Endothelial cell of umbilical vein (primary cell): Measurements from ENCODE around the gene CCPG1. TPM values are rescaled to one million over a fixed set of nuclear protein-coding genes. Genes with fewer than 3 reads are reported as not detected.

Experiments used
- BruUV-seq: library from RNA; stranded (reverse); fragments of 400-500 nt; replicated peaks from 2 replicates; lab custom pipeline; 2021; lab: Mats Ljungman, UMichigan
- CTCF ChIA-PET: fragments of 300-600, 350-600 bp; sonication (Branson Sonifier 250); formaldehyde crosslinking; loops from one replicate; lab custom pipeline; 2021; ENCODE audit warnings: antibody characterized with exemption, inconsistent platforms; lab: Charles Lee
- POLR2A ChIA-PET: fragments of 300-600, 350-600 bp; sonication (Branson Sonifier 250); formaldehyde crosslinking; loops from one replicate; lab custom pipeline; 2021; ENCODE audit warnings: antibody characterized with exemption, inconsistent platforms; lab: Charles Lee
- DNase-seq: peaks from one replicate; pipeline ENCODE4 v3.0.0-alpha.2; 2011; ENCODE audit warnings: low read depth, low spot score
- FAIRE-seq: peaks from 2 replicates; lab custom pipeline; 2011; peaks lifted over from hg19 to GRCh38; lab: Jason Lieb, UNC
- H2AFZ ChIP-seq: 2 replicates; pipeline ENCODE4 v1.6.0; 2012; ENCODE audit warnings: low read depth, low read length, control low read depth, inconsistent platforms
- H3K27ac ChIP-seq: 2 replicates; pipeline ENCODE4 v1.5.1; 2011; ENCODE audit warnings: low read depth, mild to moderate bottlenecking, control low read depth, low read length, moderate library complexity; ENCODE audit not compliant: insufficient read depth
- H3K27me3 ChIP-seq, 2 experiments: 2 replicates each; pipeline versions ENCODE4 v1.6.0 to v1.6.1; 2011; ENCODE audit warnings: low read length in 2 of 2, mixed read lengths in 1 of 2; ENCODE audit not compliant: control insufficient read depth in 2 of 2, insufficient read depth in 2 of 2
- H3K36me3 ChIP-seq, 2 experiments: 2 replicates in 1 of 2; 3 replicates in 1 of 2; pipeline ENCODE4 v1.5.1; 2011; ENCODE audit warnings: low read length in 2 of 2, mild to moderate bottlenecking in 1 of 2, moderate library complexity in 1 of 2; ENCODE audit not compliant: control insufficient read depth in 2 of 2, insufficient read depth in 2 of 2; ENCODE audit errors: extremely low read depth in 1 of 2
- H3K4me1 ChIP-seq: 3 replicates; pipeline ENCODE4 v1.5.1; 2011; ENCODE audit warnings: mild to moderate bottlenecking, low read length; ENCODE audit not compliant: control insufficient read depth, insufficient read depth; ENCODE audit errors: extremely low read depth
- H3K4me2 ChIP-seq: 2 replicates; pipeline ENCODE4 v1.6.1; 2011; ENCODE audit warnings: low read length, control low read depth, mixed read lengths; ENCODE audit not compliant: insufficient read depth
- H3K4me3 ChIP-seq, 3 experiments: fragments of 200-600 bp in 1 of 3; sonication (generic), shearing (Covaris generic) in 1 of 3; replicated peaks in 1 of 3; 2 replicates each; pipeline ENCODE4 v1.5.1; 2011 to 2016; ENCODE audit warnings: control low read depth in 3 of 3, low read length in 3 of 3, mild to moderate bottlenecking in 2 of 3, inconsistent platforms in 1 of 3, low read depth in 1 of 3, moderate library complexity in 1 of 3; ENCODE audit not compliant: insufficient read depth in 1 of 3
- H3K79me2 ChIP-seq: 2 replicates; pipeline ENCODE4 v1.6.0; 2012; ENCODE audit warnings: low read length, inconsistent platforms; ENCODE audit not compliant: control insufficient read depth, insufficient read depth
- H3K9ac ChIP-seq: replicated peaks from 2 replicates; pipeline ENCODE3; 2011; ENCODE audit warnings: low read length, control low read depth; ENCODE audit not compliant: insufficient read depth; ENCODE audit errors: extremely low read depth
- H3K9me1 ChIP-seq: replicated peaks from 3 replicates; pipeline ENCODE4 v1.6.0; 2011; ENCODE audit warnings: mild to moderate bottlenecking, low read length; ENCODE audit not compliant: control insufficient read depth, insufficient read depth; ENCODE audit errors: extremely low read depth
- H3K9me3 ChIP-seq: replicated peaks from 2 replicates; pipeline ENCODE4 v1.5.1; 2012; ENCODE audit warnings: low read length, inconsistent platforms; ENCODE audit not compliant: control insufficient read depth, insufficient read depth
- H4K20me1 ChIP-seq: replicated peaks from 2 replicates; pipeline ENCODE3; 2011; ENCODE audit warnings: mild to moderate bottlenecking, low read length; ENCODE audit not compliant: control insufficient read depth, insufficient read depth; ENCODE audit errors: extremely low read depth
- EZH2 ChIP-seq: IDR thresholded peaks from 2 replicates; pipeline ENCODE4 v1.6.1; 2012; ENCODE audit warnings: borderline replicate concordance, low read depth, mild to moderate bottlenecking, moderate library complexity, low read length, inconsistent platforms; ENCODE audit not compliant: severe bottlenecking
- FOS ChIP-seq: IDR thresholded peaks from 2 replicates; pipeline ENCODE4 v1.6.1; 2011; ENCODE audit warnings: mild to moderate bottlenecking, low read length, moderate library complexity, borderline replicate concordance; ENCODE audit not compliant: insufficient read depth
- GATA2 ChIP-seq: IDR thresholded peaks from 2 replicates; pipeline ENCODE4 v1.7.0; 2011; ENCODE audit warnings: low read depth, mild to moderate bottlenecking, moderate library complexity, mixed read lengths, low read length; ENCODE audit not compliant: insufficient read length, insufficient read depth
- JUN ChIP-seq: IDR thresholded peaks from 2 replicates; pipeline ENCODE4 v1.6.1; 2011; ENCODE audit warnings: borderline replicate concordance, low read depth; ENCODE audit not compliant: insufficient read length, insufficient read depth
- MYC ChIP-seq: IDR thresholded peaks from one replicate; pipeline ENCODE4 v1.6.1; 2011; ENCODE audit warnings: mild to moderate bottlenecking, low read depth, low read length
- POLR2A ChIP-seq: IDR thresholded peaks from 2 replicates; pipeline ENCODE4 v1.6.1; 2012; ENCODE audit warnings: low read depth, mild to moderate bottlenecking, control low read depth, low read length
- POLR2AphosphoS5 ChIP-seq: IDR thresholded peaks from 2 replicates; pipeline ENCODE4 v1.6.1; 2012; ENCODE audit warnings: low read depth, mild to moderate bottlenecking, control low read depth, low read length, moderate library complexity; ENCODE audit not compliant: insufficient read depth
- dilution Hi-C: fragments of 300-500 bp; cut with MboI; formaldehyde crosslinking; loops from one replicate; pipeline ENCODE4 v1.15.0; 2019; ENCODE audit warnings: low sequenced_read_pairs; ENCODE audit not compliant: extremely low pct_ligation_motif_present
- intact Hi-C: fragments of 100-400 bp; cut with micrococcal nuclease; formaldehyde crosslinking; loops from one replicate; pipeline ENCODE4 v1.10.0; 2022
- polyA plus RNA-seq, 4 experiments: library from polyadenylated mRNA; depleted of rRNA in 3 of 4; stranded (reverse) in 3 of 4; unstranded in 1 of 4; fragments of >200 nt; gene quantifications; 2 replicates each; pipeline versions ENCODE4 v1.2.1 to v1.2.3, GENCODE V29; 2011 to 2012; ENCODE audit warnings: missing spikeins in 1 of 4
- total RNA-seq: library from RNA; stranded (reverse); gene quantifications from 2 replicates; pipeline ENCODE4 v1.2.3, GENCODE V29; 2021
- TF ChIP-seq, protein P1 (sequence below), 2 donors: IDR thresholded peaks; 1 replicate in 1 of 2; 2 replicates in 1 of 2; pipeline ENCODE4 v1.5.1; 2011; ENCODE audit warnings: low read length in 2 of 2, mild to moderate bottlenecking in 2 of 2, moderate library complexity in 2 of 2, control low read depth in 1 of 2, inconsistent platforms in 1 of 2, low read depth in 1 of 2; ENCODE audit not compliant: insufficient read depth in 1 of 2; ENCODE audit errors: extremely low read depth in 1 of 2
- TF ChIP-seq, protein P2 (sequence below): IDR thresholded peaks from 2 replicates; pipeline ENCODE4 v1.6.1; 2011; ENCODE audit not compliant: insufficient read depth, insufficient read length

Gene CCPG1
- total and polyA plus RNA-seq, 2 donors (not counting 3 experiments of a cell fraction or from before 2014, with no cell fraction given) = 19.1 to 58.5 TPM

DNA sequence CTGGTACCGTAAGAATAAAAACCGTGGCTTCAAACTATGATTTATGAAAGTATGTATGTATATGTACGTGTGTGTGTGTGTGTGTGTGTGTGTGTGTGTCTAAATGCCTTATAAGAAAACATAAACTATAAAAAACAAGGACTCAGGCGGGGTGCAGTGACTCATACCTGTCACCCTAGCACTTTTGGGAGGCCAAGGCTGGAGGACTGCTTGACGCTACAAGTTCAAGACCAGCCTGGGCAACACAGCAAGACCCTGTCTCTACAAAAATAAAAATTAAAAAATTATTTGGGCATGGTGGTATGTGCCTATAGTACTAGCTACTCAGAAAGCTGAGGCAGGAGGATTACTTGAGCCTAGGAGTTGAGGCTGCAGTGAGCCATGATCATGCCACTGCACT lies 29.1 kb downstream of the CCPG1 start:
- Histone ChIP-seq H4K20me1 (no peaks in the 10 kb centered on the region), H3K9ac (no peak overlapping the region), H3K4me1 (no peaks in the 10 kb centered on the region), H3K4me2 (no peak overlapping the region), H3K9me3 (no peaks in the 10 kb centered on the region), H3K79me2 (no peaks in the 10 kb centered on the region), H3K36me3 (peaks cover 0 to 2% of the 10 kb centered on the region in 2 experiments), H3K4me3 (no peak overlapping the region), H3K9me1 (no peaks in the 10 kb centered on the region), H3K27me3 (no peaks in the 10 kb centered on the region), H2AFZ (no peak overlapping the region), H3K27ac (no peak overlapping the region)
- dilution Hi-C loops (no loop called here), intact Hi-C loops (no loop called here)
- FAIRE-seq = no peak
- POLR2A ChIA-PET = no interaction called here
- TF ChIP-seq FOS (no peak), POLR2A (no peak), EZH2 (no peak), POLR2AphosphoS5 (no peak), MYC (no peak), GATA2 (no peak), JUN (no peak)
- TF ChIP-seq, protein P1, sequence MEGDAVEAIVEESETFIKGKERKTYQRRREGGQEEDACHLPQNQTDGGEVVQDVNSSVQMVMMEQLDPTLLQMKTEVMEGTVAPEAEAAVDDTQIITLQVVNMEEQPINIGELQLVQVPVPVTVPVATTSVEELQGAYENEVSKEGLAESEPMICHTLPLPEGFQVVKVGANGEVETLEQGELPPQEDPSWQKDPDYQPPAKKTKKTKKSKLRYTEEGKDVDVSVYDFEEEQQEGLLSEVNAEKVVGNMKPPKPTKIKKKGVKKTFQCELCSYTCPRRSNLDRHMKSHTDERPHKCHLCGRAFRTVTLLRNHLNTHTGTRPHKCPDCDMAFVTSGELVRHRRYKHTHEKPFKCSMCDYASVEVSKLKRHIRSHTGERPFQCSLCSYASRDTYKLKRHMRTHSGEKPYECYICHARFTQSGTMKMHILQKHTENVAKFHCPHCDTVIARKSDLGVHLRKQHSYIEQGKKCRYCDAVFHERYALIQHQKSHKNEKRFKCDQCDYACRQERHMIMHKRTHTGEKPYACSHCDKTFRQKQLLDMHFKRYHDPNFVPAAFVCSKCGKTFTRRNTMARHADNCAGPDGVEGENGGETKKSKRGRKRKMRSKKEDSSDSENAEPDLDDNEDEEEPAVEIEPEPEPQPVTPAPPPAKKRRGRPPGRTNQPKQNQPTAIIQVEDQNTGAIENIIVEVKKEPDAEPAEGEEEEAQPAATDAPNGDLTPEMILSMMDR (IDR thresholded peaks at IDR 0.05; ENCODE audit: extremely low read depth in 1 of 2, insufficient read depth in 1 of 2, low read depth in 1 of 2, low read length in 2 of 2) = no peak
- TF ChIP-seq, protein P2, sequence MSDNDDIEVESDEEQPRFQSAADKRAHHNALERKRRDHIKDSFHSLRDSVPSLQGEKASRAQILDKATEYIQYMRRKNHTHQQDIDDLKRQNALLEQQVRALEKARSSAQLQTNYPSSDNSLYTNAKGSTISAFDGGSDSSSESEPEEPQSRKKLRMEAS = no peak
- no TSS peak for BruUV-seq
- no peak for DNase-seq
- CTCF ChIA-PET = no interaction called here
